Trophoblast cell (in vitro differentiated cells and primary cell): Measurements from ENCODE around the gene CHN2.
"Not testable (repeated sequence)": the region's sequence is repeated elsewhere in the genome, so short reads cannot be mapped to it uniquely, and the experiment has no call there.

Experiments used
- DNase-seq, 2 donors: peaks; one replicate each; pipeline ENCODE4 v3.0.0-alpha.2; 2016
- H2AFZ ChIP-seq: 2 replicates; pipeline ENCODE4 v1.6.1; 2013; ENCODE audit warnings: low read length, moderate library complexity, mild to moderate bottlenecking; ENCODE audit not compliant: insufficient read depth, poor library complexity
- H2AK5ac ChIP-seq: 2 replicates; pipeline ENCODE4 v1.6.1; 2013; ENCODE audit warnings: mild to moderate bottlenecking, low read length
- H2BK120ac ChIP-seq: 2 replicates; pipeline ENCODE4 v1.6.1; 2013; ENCODE audit warnings: low read length, mild to moderate bottlenecking, moderate library complexity; ENCODE audit not compliant: insufficient read depth, poor library complexity
- H2BK12ac ChIP-seq: 2 replicates; pipeline ENCODE4 v1.6.1; 2013; ENCODE audit warnings: mild to moderate bottlenecking, low read length, moderate library complexity
- H2BK5ac ChIP-seq: 2 replicates; pipeline ENCODE4 v1.6.1; 2013; ENCODE audit warnings: low read length, low read depth, moderate library complexity, mild to moderate bottlenecking; ENCODE audit not compliant: poor library complexity
- H3K14ac ChIP-seq: 2 replicates; pipeline ENCODE4 v1.6.1; 2013; ENCODE audit warnings: mild to moderate bottlenecking, low read length
- H3K18ac ChIP-seq: 2 replicates; pipeline ENCODE4 v1.6.1; 2013; ENCODE audit warnings: mild to moderate bottlenecking, low read length
- H3K23ac ChIP-seq: 2 replicates; pipeline ENCODE4 v1.6.1; 2013; ENCODE audit warnings: low read length
- H3K27ac ChIP-seq: 2 replicates; pipeline ENCODE4 v1.5.1; 2013; ENCODE audit warnings: low read depth, mild to moderate bottlenecking, inconsistent platforms, low read length, moderate library complexity
- H3K27me3 ChIP-seq: 2 replicates; pipeline ENCODE4 v1.6.1; 2013; ENCODE audit warnings: inconsistent platforms, mild to moderate bottlenecking, low read length, moderate library complexity; ENCODE audit not compliant: insufficient read depth
- H3K36me3 ChIP-seq, 2 experiments: 1 replicate in 1 of 2; 2 replicates in 1 of 2; pipeline ENCODE4 v1.6.1; 2013; ENCODE audit warnings: low read length in 2 of 2, mild to moderate bottlenecking in 2 of 2, moderate library complexity in 1 of 2; ENCODE audit not compliant: insufficient read depth in 2 of 2, control insufficient read depth in 1 of 2
- H3K4ac ChIP-seq: 2 replicates; pipeline ENCODE4 v1.6.1; 2013; ENCODE audit warnings: low read depth, mild to moderate bottlenecking, low read length, moderate library complexity
- H3K4me1 ChIP-seq, 2 experiments: 1 replicate in 1 of 2; 2 replicates in 1 of 2; pipeline ENCODE4 v1.6.1; 2013; ENCODE audit warnings: low read length in 2 of 2, mild to moderate bottlenecking in 2 of 2, moderate library complexity in 1 of 2; ENCODE audit not compliant: insufficient read depth in 2 of 2, control insufficient read depth in 1 of 2
- H3K4me2 ChIP-seq: 2 replicates; pipeline ENCODE4 v1.6.1; 2013; ENCODE audit warnings: inconsistent platforms, mild to moderate bottlenecking, low read length, moderate library complexity
- H3K4me3 ChIP-seq: 2 replicates; pipeline ENCODE4 v1.5.1; 2013; ENCODE audit warnings: mild to moderate bottlenecking, low read depth, low read length, inconsistent platforms
- H3K79me1 ChIP-seq: one replicate; pipeline ENCODE4 v1.6.1; 2013; ENCODE audit warnings: low read length
- H3K79me2 ChIP-seq: 2 replicates; pipeline ENCODE4 v1.6.1; 2013; ENCODE audit warnings: low read length, mild to moderate bottlenecking; ENCODE audit not compliant: control insufficient read depth, insufficient read depth, poor library complexity
- H3K9ac ChIP-seq: 2 replicates; pipeline ENCODE4 v1.6.1; 2013; ENCODE audit warnings: mild to moderate bottlenecking, low read length
- H3K9me3 ChIP-seq: 2 replicates; pipeline ENCODE4 v1.6.1; 2013; ENCODE audit warnings: low read depth, mild to moderate bottlenecking, control low read depth, inconsistent platforms, low read length; ENCODE audit not compliant: insufficient read depth
- H4K12ac ChIP-seq: 2 replicates; pipeline ENCODE4 v1.6.1; 2013; ENCODE audit warnings: low read depth, mild to moderate bottlenecking, low read length, moderate library complexity
- H4K8ac ChIP-seq: 2 replicates; pipeline ENCODE4 v1.6.1; 2013; ENCODE audit warnings: low read depth, mild to moderate bottlenecking, low read length, moderate library complexity
- H4K91ac ChIP-seq: one replicate; pipeline ENCODE4 v1.6.1; 2013; ENCODE audit warnings: low read depth, mild to moderate bottlenecking, low read length, moderate library complexity
- WGBS: extraction: QIAGEN DNeasy Blood & Tissue Kit; methylation state at CpG from one replicate; pipeline ENCODE4 v1.1.7; 2013; ENCODE audit warnings: missing lambda C conversion rate; ENCODE audit not compliant: insufficient read length, insufficient coverage; ENCODE audit errors: extremely low coverage; 5-methylcytosine and 5-hydroxymethylcytosine counted together

Gene CHN2

DNA sequence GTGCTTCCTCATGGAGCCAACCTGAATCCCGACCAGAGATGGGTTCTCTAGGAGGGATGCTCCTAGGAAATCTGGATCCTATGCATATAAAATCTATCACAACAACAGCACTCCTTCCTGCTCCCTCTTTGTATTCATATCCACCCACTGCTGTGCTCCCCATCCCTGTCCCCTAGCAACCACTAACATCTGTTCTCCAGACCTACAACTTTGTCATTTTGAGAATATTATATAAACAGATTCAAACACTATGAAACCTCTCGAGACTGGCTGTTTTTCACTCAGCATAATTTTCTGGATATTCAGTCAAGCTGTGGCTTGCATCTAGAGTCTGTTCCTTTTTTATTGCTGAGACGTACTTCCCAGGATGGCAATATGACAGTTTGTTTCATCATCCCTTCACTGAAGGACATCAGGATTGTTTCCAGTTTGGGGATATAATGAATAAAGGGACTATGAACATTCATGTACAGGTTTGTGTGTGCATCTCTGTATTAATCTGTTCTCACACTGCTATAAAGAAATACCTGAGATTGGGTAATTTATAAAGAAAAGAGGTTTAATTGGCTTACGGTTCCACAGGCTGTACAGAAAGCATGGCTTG lies 333.0 kb downstream of the CHN2 start:
- Histone ChIP-seq H3K27me3 (no peaks in the 10 kb centered on the region), H3K36me3 (peaks cover 0 to 13% of the 10 kb centered on the region in 2 experiments)
- WGBS, result no CpG with 5 or more reads among the region's 4 CpGs

DNA sequence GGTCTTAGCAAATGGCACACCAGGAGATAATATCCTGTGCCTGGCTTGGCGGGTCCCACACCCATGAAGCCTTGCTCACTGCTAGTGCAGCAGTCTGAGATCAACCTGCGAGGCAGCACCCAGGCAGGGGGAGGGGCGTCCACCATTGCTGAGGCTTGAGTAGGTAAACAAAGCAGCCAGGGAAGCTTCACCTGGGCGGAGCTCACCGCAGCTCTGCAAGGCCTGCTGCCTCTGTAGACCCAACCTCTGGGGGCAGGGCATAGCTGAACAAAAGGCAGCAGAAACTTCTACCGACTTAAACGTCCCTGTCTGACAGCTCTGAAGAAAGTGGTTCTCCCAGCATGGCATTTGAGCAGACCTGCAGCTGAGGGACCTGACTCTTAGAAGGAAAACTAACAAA lies 334.0 kb downstream of the CHN2 start:
- Histone ChIP-seq H3K4me3 (peak overlapping the region; percentile 20), H3K36me3 (peaks cover 0 to 13% of the 10 kb centered on the region in 2 experiments)
- H3K9ac ChIP-seq, H2BK12ac ChIP-seq, H3K27ac ChIP-seq, H2AFZ ChIP-seq, H3K79me2 ChIP-seq, H3K9me3 ChIP-seq, H3K4me1 ChIP-seq, DNase-seq, H2BK5ac ChIP-seq, H3K79me1 ChIP-seq, H4K8ac ChIP-seq, H2AK5ac ChIP-seq, H3K23ac ChIP-seq, H3K4me2 ChIP-seq, H2BK120ac ChIP-seq, H3K27me3 ChIP-seq, H4K12ac ChIP-seq, H3K14ac ChIP-seq, H4K91ac ChIP-seq, H3K18ac ChIP-seq, H3K4ac ChIP-seq: not testable (repeated sequence)
- WGBS, result no CpG with 5 or more reads among the region's 7 CpGs

More for the DNA sequence above, 333.0 kb downstream of the CHN2 start:
- Histone ChIP-seq H3K9me3 (peaks cover 2% of the 10 kb centered on the region), H2BK120ac (no peak overlapping the region), H3K4me3 (no peak overlapping the region), H4K12ac (no peak overlapping the region), H3K27ac (no peak overlapping the region), H3K14ac (no peak overlapping the region), H3K9ac (no peak overlapping the region), H3K4ac (no peak overlapping the region), H3K79me1 (no peaks in the 10 kb centered on the region), H3K4me1 (no peaks in the 10 kb centered on the region), H4K8ac (no peak overlapping the region), H3K79me2 (no peaks in the 10 kb centered on the region), H2BK12ac (no peak overlapping the region), H2BK5ac (no peak overlapping the region), H2AFZ (no peak overlapping the region), H3K18ac (no peak overlapping the region), H3K23ac (no peak overlapping the region), H4K91ac (no peak overlapping the region), H3K4me2 (no peak overlapping the region), H2AK5ac (no peak overlapping the region)
- DNase-seq, result no peak
